ENCODE measurements around the gene CEP135. TPM values are rescaled to one million over a fixed set of nuclear protein-coding genes. Genes with fewer than 3 reads are reported as not detected.
A peak's percentile ranks its signal among the peaks of the same experiment; 100 is the strongest.

Gene CEP135
- total RNA-seq, 1 experiment from 2014 or later: 8.0 TPM

- H3K27ac Mint-ChIP-seq (ENCODE audit: unreplicated experiment): no peak overlapping the region
- DNase-seq: no peak
- H3K4me3 Mint-ChIP-seq (ENCODE audit: low read depth, unreplicated experiment): no peak overlapping the region
- H3K9me3 Mint-ChIP-seq (ENCODE audit: low read depth, unreplicated experiment): peaks cover 2% of the 10 kb centered on the region
- H3K4me1 Mint-ChIP-seq (ENCODE audit: low read depth, unreplicated experiment): no peaks in the 10 kb centered on the region
- CTCF ChIA-PET: no interaction called here
- TF ChIP-seq CTCF (IDR thresholded peaks at IDR 0.05; ENCODE audit: unreplicated experiment): no peak
- BruUV-seq (replicated peaks): no TSS peak
- no peaks in the 10 kb centered on the region for H3K36me3 Mint-ChIP-seq (ENCODE audit: insufficient read depth, unreplicated experiment)
- intact Hi-C loops (cut with micrococcal nuclease; ENCODE audit: unreplicated experiment): no loop called here
- no peaks in the 10 kb centered on the region for H3K27me3 Mint-ChIP-seq (ENCODE audit: unreplicated experiment)
Measured at GRCh38 chr4:55939421-55939820, 9.3 kb upstream of the CEP135 start.

DNA sequence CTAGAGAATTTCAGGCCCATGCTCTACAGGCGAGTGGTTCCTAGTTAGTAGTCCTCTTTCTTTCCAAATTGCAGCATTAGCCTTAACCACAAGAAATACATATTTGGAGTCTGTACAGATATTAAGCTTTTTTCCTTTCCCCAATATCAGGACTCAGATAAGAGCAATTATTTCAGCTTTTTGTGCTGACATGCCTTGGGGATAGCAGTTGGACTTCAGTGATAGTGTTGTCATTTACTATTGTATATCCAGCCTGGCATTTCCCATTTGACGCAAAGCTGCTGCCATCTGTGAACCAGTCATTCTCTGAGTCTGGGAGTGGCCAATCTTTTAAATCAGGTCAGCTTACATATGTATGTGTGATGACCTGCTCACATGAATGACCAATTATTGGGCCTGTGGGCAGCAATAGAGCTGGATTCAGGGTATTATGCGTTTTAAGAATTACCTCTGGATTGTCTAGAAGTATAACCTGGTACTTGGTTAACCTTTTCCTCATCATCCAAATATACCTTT is 6.8 kb upstream of the CEP135 start:
- CTCF ChIA-PET: no interaction called here
- no TSS peak for BruUV-seq (replicated peaks)
- TF ChIP-seq CTCF (IDR thresholded peaks at IDR 0.05; ENCODE audit: unreplicated experiment): no peak
- H3K4me3 Mint-ChIP-seq (ENCODE audit: low read depth, unreplicated experiment): no peak overlapping the region
- no peak overlapping the region for H3K27ac Mint-ChIP-seq (ENCODE audit: unreplicated experiment)
- H3K36me3 Mint-ChIP-seq (ENCODE audit: insufficient read depth, unreplicated experiment): no peaks in the 10 kb centered on the region
- intact Hi-C loops (cut with micrococcal nuclease; ENCODE audit: unreplicated experiment): loop anchor here (10.0 kb wide), 1 partner anchor 103 kb away; a partner anchor contains a TSS
- H3K4me1 Mint-ChIP-seq (ENCODE audit: low read depth, unreplicated experiment): no peaks in the 10 kb centered on the region
- H3K9me3 Mint-ChIP-seq (ENCODE audit: low read depth, unreplicated experiment): no peaks in the 10 kb centered on the region
- no peaks in the 10 kb centered on the region for H3K27me3 Mint-ChIP-seq (ENCODE audit: unreplicated experiment)
- no peak for DNase-seq

DNA sequence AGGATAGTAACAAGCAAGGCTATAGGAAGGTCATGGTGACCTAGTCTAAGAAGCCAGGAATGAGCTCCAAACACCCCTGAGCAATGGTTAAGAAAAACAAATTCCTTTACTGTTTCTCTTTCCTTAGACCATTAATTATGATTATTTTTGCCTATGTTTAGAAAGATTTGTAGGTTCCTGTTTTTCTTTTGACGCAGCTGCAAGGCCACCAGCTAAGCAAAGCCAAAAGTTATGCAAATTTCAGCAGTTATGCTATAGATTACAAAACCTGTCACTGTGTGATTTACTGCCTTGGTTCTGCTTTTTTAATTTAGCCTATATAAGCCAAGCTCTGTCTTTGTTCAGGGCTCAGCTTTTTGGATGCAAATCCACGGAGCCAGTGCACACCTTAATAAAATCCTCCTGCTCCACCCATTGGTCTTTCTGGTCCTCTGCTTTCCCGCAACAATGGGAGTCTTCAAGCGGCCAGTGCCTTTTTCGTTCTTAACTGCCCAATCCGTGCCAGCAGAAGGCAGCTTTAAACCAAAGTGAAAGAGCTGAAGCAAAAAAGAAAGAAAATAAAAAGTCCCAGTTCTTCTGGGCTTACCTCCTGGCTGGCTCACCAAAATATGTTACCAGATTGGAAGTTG is 1.4 kb upstream of the CEP135 start:
- H3K4me1 Mint-ChIP-seq (ENCODE audit: low read depth, unreplicated experiment): peaks cover 16% of the 10 kb centered on the region
- no TSS peak for BruUV-seq (replicated peaks)
- CTCF ChIA-PET: no interaction called here
- no peaks in the 10 kb centered on the region for H3K27me3 Mint-ChIP-seq (ENCODE audit: unreplicated experiment)
- H3K4me3 Mint-ChIP-seq (ENCODE audit: low read depth, unreplicated experiment): peak overlapping the region; percentile 77
- peaks cover 27% of the 10 kb centered on the region for H3K36me3 Mint-ChIP-seq (ENCODE audit: insufficient read depth, unreplicated experiment)
- no peak for DNase-seq
- H3K27ac Mint-ChIP-seq (ENCODE audit: unreplicated experiment): peak overlapping the region; percentile 86
- intact Hi-C loops (cut with micrococcal nuclease; ENCODE audit: unreplicated experiment): loop anchor here (10.0 kb wide), 1 partner anchor 97 kb away; a partner anchor contains a TSS
- no peaks in the 10 kb centered on the region for H3K9me3 Mint-ChIP-seq (ENCODE audit: low read depth, unreplicated experiment)
- TF ChIP-seq CTCF (IDR thresholded peaks at IDR 0.05; ENCODE audit: unreplicated experiment): no peak

GRCh38 chr4:55947912-55948725 is 626 bp upstream of the CEP135 start:
- no peak for TF ChIP-seq CTCF (IDR thresholded peaks at IDR 0.05; ENCODE audit: unreplicated experiment)
- intact Hi-C loops (cut with micrococcal nuclease; ENCODE audit: unreplicated experiment): loop anchor here (1.0 to 10.0 kb wide), 2 partner anchors 97 to 353 kb away; a partner anchor contains a TSS
- TSS peak; percentile 62 for BruUV-seq (replicated peaks)

More at GRCh38 chr4:55947912-55948725, 626 bp upstream of the CEP135 start:
- peak overlapping the region; percentile 86 for H3K27ac Mint-ChIP-seq (ENCODE audit: unreplicated experiment)
- CTCF ChIA-PET: interaction anchor here (0.6 to 1.2 kb wide), 7 partner anchors 31 to 520 kb away, joined by 3 to 5 read pairs (median 3); partner anchors contain the start of gene SRP72
- peak overlapping the region; percentile 77 for H3K4me3 Mint-ChIP-seq (ENCODE audit: low read depth, unreplicated experiment)
- no peaks in the 10 kb centered on the region for H3K9me3 Mint-ChIP-seq (ENCODE audit: low read depth, unreplicated experiment)
- peaks cover 16% of the 10 kb centered on the region for H3K4me1 Mint-ChIP-seq (ENCODE audit: low read depth, unreplicated experiment)
- no peaks in the 10 kb centered on the region for H3K27me3 Mint-ChIP-seq (ENCODE audit: unreplicated experiment)
- H3K36me3 Mint-ChIP-seq (ENCODE audit: insufficient read depth, unreplicated experiment): peaks cover 27% of the 10 kb centered on the region
- peak; percentile 35 for DNase-seq
